BJ (cell line): ENCODE data around the gene CTSA. TPM values are rescaled to one million over a fixed set of nuclear protein-coding genes. Genes with fewer than 3 reads are reported as not detected.
A peak's percentile ranks its signal among the peaks of the same experiment; 100 is the strongest.

ENCODE experiments used
- CTCF ChIA-PET: fragments of 350-600 bp; formaldehyde crosslinking; extraction: SDS; loops from one replicate; lab custom pipeline; 2021; ENCODE audit warnings: antibody characterized with exemption, inconsistent platforms; lab: Yijun Ruan, JAX
- POLR2A ChIA-PET: fragments of 300-600 bp; sonication (Branson Sonifier 250); formaldehyde crosslinking; extraction: SDS; loops from one replicate; lab custom pipeline; 2021; ENCODE audit warnings: antibody characterized with exemption; lab: Charles Lee
- DNase-seq: peaks from one replicate; pipeline ENCODE4 v3.0.0-alpha.2; 2011; ENCODE audit warnings: low read depth
- H3K27me3 ChIP-seq: 2 replicates; pipeline ENCODE4 v1.6.0; 2011; ENCODE audit warnings: low read length; ENCODE audit not compliant: control insufficient read depth, insufficient read depth
- H3K36me3 ChIP-seq: 2 replicates; pipeline ENCODE4 v1.5.1; 2011; ENCODE audit warnings: low read length; ENCODE audit not compliant: control insufficient read depth, insufficient read depth
- H3K4me3 ChIP-seq: 2 replicates; pipeline ENCODE4 v1.5.1; 2011; ENCODE audit warnings: low read depth, mild to moderate bottlenecking, control low read depth, low read length
- polyA plus RNA-seq: library from polyadenylated mRNA; depleted of rRNA; stranded (reverse); fragments of >200 nt; gene quantifications from 2 replicates; pipeline ENCODE4 v1.2.3, GENCODE V29; 2011
- TF ChIP-seq, protein P1 (sequence below): IDR thresholded peaks from 2 replicates; pipeline ENCODE4 v1.5.1; 2011; ENCODE audit warnings: low read depth, mild to moderate bottlenecking, control low read depth, inconsistent platforms, low read length, moderate library complexity; ENCODE audit not compliant: insufficient read depth

Gene CTSA
- polyA plus RNA-seq, 1 experiment = 408 TPM

DNA sequence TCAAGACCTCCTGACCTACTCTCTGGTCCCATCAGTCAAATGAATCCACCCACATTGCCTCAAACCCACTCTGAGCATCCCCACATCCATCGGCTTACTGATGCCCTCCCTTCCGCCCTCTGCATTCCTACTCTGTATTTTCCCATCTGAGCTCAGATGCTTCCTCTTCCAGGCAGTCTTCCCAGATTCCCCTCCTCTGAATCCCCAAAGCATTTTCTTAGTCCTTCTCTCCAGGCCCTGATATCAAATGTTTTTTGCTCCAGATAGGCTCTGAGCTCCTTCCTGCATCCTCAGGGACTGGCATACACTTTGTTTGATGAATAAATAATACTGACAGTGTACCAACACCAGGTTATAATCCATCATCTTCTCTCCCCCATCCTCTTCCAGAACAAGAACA lies 16.9 kb downstream of the CTSA start:
- H3K36me3 ChIP-seq = no peaks in the 10 kb centered on the region
- no peak for DNase-seq
- no peak overlapping the region for H3K4me3 ChIP-seq
- H3K27me3 ChIP-seq = no peaks in the 10 kb centered on the region
- CTCF ChIA-PET = interaction anchor here (1.6 kb wide), 1 partner anchor 9 kb away, joined by 3 read pairs; no protein-coding TSS in a partner anchor
- POLR2A ChIA-PET = no interaction called here
- TF ChIP-seq, protein P1, sequence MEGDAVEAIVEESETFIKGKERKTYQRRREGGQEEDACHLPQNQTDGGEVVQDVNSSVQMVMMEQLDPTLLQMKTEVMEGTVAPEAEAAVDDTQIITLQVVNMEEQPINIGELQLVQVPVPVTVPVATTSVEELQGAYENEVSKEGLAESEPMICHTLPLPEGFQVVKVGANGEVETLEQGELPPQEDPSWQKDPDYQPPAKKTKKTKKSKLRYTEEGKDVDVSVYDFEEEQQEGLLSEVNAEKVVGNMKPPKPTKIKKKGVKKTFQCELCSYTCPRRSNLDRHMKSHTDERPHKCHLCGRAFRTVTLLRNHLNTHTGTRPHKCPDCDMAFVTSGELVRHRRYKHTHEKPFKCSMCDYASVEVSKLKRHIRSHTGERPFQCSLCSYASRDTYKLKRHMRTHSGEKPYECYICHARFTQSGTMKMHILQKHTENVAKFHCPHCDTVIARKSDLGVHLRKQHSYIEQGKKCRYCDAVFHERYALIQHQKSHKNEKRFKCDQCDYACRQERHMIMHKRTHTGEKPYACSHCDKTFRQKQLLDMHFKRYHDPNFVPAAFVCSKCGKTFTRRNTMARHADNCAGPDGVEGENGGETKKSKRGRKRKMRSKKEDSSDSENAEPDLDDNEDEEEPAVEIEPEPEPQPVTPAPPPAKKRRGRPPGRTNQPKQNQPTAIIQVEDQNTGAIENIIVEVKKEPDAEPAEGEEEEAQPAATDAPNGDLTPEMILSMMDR = no peak

DNA sequence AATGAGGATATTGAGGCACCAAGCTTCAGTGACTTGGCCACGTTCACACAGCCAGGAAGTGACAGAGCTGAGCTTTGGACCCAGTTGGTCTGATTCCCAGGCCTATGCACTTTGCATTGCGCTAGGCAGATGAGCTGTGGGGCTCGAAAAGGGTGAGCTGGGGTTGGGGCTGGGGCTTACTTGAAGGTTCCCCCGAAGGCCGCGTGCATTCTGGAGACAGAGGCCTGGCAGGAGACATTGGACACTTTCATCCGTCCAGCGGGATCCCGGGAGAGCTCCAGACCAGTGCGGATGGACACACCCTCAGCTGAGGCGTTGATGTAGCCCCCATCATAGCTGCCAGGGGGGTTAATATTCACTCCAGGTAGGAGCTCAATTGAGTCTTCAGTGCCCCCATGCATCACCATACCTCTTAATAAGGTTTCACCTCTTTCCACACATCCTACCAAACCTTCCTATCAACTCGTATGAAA lies 18.2 kb downstream of the CTSA start:
- CTCF ChIA-PET = interaction anchor here (1.6 kb wide), 1 partner anchor 10 kb away, joined by 3 read pairs; no protein-coding TSS in a partner anchor
- Histone ChIP-seq H3K27me3 (no peaks in the 10 kb centered on the region), H3K4me3 (no peak overlapping the region), H3K36me3 (no peaks in the 10 kb centered on the region)
- TF ChIP-seq, protein P1 = no peak
- POLR2A ChIA-PET = interaction anchor here (0.5 kb wide), 1 partner anchor 25 kb away, joined by 3 read pairs; no protein-coding TSS in a partner anchor
- no peak for DNase-seq

DNA sequence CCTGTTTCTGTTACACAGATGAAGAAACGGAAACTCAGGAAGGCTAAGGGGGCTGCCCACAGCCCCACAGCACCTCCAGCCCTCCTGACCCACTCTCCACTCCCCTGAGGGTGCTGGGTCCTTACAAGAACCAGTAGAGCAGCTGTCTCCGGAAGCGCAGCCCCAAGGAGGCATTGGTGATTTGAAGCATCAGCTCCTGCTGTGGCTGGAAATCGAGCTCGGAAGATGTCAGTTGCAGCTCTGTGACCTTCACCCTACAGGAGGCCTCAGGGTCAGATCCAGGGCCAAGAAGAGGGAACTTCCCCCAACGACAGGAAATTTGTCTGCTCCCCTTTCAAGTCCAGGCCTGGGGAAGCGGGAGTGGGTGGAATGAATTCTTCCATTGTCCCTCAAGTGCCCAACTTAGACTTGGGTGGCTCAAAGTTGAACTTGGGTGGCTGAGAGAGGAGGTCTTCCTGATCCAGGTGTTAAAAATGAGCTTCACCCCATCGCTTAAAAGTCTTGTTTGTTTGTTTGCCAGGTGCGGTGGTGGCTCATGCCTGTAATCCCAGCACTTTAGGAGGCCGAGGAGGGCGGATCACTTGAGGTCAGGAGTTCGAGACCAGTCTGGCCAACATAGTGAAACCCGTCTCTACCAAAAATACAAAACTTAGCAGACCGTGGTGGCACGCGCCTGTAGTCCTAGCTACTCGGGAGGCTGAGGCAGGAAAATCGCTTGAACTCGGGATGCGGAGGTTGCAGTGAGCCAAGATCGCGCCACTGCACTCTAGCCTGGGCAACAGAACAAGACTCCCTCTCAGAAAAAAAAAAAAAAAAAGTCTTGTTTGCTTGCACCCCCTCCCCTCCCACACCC lies 18.9 kb downstream of the CTSA start:
- Histone ChIP-seq H3K4me3 (no peak overlapping the region), H3K36me3 (no peaks in the 10 kb centered on the region), H3K27me3 (no peaks in the 10 kb centered on the region)
- POLR2A ChIA-PET = interaction anchor here (0.5 kb wide), 1 partner anchor 25 kb away, joined by 3 read pairs; no protein-coding TSS in a partner anchor
- CTCF ChIA-PET = interaction anchor here (0.6 kb wide), 1 partner anchor 17 kb away, joined by 4 read pairs; no protein-coding TSS in a partner anchor
- no peak for DNase-seq
- TF ChIP-seq, protein P1 = no peak

DNA sequence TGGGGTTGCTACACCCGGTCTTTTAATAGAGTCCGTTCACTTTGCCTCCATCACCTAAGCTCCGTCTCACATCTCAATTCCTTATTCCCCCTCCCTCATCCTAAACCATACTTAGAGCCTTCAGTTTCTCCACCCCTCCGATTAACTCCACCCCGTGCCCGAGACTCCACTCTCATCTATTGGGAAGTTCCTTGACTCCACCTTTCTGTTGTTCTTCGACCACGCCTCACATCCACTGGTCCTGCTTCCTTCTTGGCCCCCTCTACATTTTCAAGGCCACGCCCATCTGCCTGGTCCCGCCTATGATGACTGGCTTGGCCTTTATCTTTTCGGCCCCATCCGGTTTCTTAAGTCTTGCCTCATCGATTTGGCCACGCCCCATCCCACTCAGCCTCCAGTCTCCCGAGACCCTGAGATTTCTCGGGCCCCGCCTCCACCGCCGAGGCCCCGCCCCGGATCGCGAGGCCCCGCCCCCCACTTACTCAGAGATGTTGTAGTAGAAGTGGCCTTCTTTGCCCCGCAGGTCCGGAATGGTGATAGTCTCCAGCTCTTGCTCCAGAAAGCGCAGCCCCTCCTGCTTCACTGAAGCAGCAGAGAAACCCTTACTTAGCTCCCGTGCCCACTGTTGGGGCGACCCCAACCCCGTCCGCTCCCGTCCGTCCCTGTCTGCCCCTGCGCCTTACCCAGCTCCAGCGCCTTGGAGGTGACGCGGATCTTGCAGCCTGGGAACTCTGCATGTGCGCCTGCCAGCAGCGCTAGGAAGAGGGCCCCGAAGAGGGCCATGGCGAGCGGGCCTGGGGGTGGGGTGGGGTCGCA lies 19.7 kb downstream of the CTSA start:
- Histone ChIP-seq H3K27me3 (no peaks in the 10 kb centered on the region), H3K4me3 (peak overlapping the region; percentile 25), H3K36me3 (no peaks in the 10 kb centered on the region)
- ChIA-PET POLR2A (no interaction called here), CTCF (interaction anchor here (0.6 to 1.0 kb wide), 2 partner anchors 18 to 21 kb away, joined by 3 to 4 read pairs; no protein-coding TSS in a partner anchor)
- DNase-seq = peak; percentile 99
- TF ChIP-seq, protein P1 = no peak
